ENCODE measurements around the gene CELF4.

The CELF4 gene

GRCh38 chr18:37493352-37493935, 72.2 kb downstream of the CELF4 start:
- no peak for DNase-seq (ENCODE audit: low spot score)

GRCh38 chr18:37492952-37493351, 72.6 kb downstream of the CELF4 start:
- no peak for DNase-seq (ENCODE audit: low spot score)

- DNase-seq (ENCODE audit: low spot score): no peak
Measured at GRCh38 chr18:37491526-37491925, 74.1 kb downstream of the CELF4 start.

GRCh38 chr18:37489998-37490397, 75.6 kb downstream of the CELF4 start:
- no peak for DNase-seq (ENCODE audit: low spot score)

GRCh38 chr18:37489011-37489410, 76.6 kb downstream of the CELF4 start:
- DNase-seq (ENCODE audit: low spot score): no peak

- DNase-seq (ENCODE audit: low spot score): no peak
Measured at GRCh38 chr18:37487400-37487867, 78.2 kb downstream of the CELF4 start.

- no peak for DNase-seq (ENCODE audit: low spot score)
Measured at GRCh38 chr18:37486848-37487247, 78.8 kb downstream of the CELF4 start.

- peak; percentile 54 for DNase-seq (ENCODE audit: low spot score)
Measured at GRCh38 chr18:37484983-37485834, 80.4 kb downstream of the CELF4 start.

- DNase-seq (ENCODE audit: low spot score): no peak
Measured at GRCh38 chr18:37483984-37484819, 81.4 kb downstream of the CELF4 start.

- DNase-seq (ENCODE audit: low spot score): peak; percentile 39
Measured at GRCh38 chr18:37483221-37483971, 82.2 kb downstream of the CELF4 start.

GRCh38 chr18:37482433-37482832, 83.2 kb downstream of the CELF4 start:
- no peak for DNase-seq (ENCODE audit: low spot score)

- DNase-seq (ENCODE audit: low spot score): no peak
Measured at GRCh38 chr18:37482002-37482401, 83.6 kb downstream of the CELF4 start.

- DNase-seq (ENCODE audit: low spot score): no peak
Measured at GRCh38 chr18:37481491-37481890, 84.1 kb downstream of the CELF4 start.

GRCh38 chr18:37481072-37481471, 84.5 kb downstream of the CELF4 start:
- no peak for DNase-seq (ENCODE audit: low spot score)

GRCh38 chr18:37476611-37477295, 88.8 kb downstream of the CELF4 start:
- DNase-seq (ENCODE audit: low spot score): no peak

GRCh38 chr18:37476182-37476581, 89.4 kb downstream of the CELF4 start:
- DNase-seq (ENCODE audit: low spot score): peak; percentile 54

GRCh38 chr18:37473195-37473840, 92.3 kb downstream of the CELF4 start:
- no peak for DNase-seq (ENCODE audit: low spot score)

- no peak for DNase-seq (ENCODE audit: low spot score)
Measured at GRCh38 chr18:37471637-37472036, 94.0 kb downstream of the CELF4 start.

GRCh38 chr18:37470986-37471385, 94.6 kb downstream of the CELF4 start:
- no peak for DNase-seq (ENCODE audit: low spot score)

- DNase-seq (ENCODE audit: low spot score): no peak
Measured at GRCh38 chr18:37467002-37467662, 98.5 kb downstream of the CELF4 start.
